ENCODE data around the gene PADI2. TPM values are rescaled to one million over a fixed set of nuclear protein-coding genes. Genes with fewer than 3 reads are reported as not detected.

The PADI2 gene
- total and polyA plus RNA-seq, 12 donors, result 0.20 to 0.88 (median 0.44) TPM; not detected in 2

DNA sequence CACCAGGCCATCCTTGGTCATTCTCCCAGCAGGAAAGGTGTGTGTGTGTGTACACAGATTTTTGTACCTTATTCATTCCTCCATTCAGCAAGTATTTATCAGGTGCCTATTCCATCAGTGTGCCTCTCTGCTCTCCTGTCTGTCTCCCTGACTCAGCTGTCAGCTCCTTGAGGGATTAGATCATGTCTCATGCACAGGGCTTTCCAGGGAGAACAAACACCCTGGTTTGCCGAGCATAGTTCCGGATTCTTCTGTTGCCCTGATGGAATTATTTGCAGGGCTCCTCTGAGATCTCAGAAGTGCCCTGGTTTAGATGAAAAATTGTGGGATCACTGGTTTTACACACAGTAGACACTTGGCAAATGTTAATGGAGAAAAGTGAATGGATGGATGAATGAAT lies 57.4 kb downstream of the PADI2 start:
- no peak overlapping the region for H3K27ac ChIP-seq
- H3K9me3 ChIP-seq (replicated peaks in 1 of 3), result no peaks in the 10 kb centered on the region
- intact Hi-C loops (cut with DNase I), result loop anchor here in 1 of 2 donors (5.0 kb wide), 1 partner anchor 275 kb away; no protein-coding TSS in a partner anchor
- DNase-seq, result no peak
- no peaks in the 10 kb centered on the region for H3K36me3 ChIP-seq (replicated peaks in 1 of 2)
- peaks cover 0 to 6% of the 10 kb centered on the region in 2 donors for H3K4me1 ChIP-seq (replicated peaks in 1 of 2)
- no peaks in the 10 kb centered on the region for H3K27me3 ChIP-seq
- TF ChIP-seq, protein P1, sequence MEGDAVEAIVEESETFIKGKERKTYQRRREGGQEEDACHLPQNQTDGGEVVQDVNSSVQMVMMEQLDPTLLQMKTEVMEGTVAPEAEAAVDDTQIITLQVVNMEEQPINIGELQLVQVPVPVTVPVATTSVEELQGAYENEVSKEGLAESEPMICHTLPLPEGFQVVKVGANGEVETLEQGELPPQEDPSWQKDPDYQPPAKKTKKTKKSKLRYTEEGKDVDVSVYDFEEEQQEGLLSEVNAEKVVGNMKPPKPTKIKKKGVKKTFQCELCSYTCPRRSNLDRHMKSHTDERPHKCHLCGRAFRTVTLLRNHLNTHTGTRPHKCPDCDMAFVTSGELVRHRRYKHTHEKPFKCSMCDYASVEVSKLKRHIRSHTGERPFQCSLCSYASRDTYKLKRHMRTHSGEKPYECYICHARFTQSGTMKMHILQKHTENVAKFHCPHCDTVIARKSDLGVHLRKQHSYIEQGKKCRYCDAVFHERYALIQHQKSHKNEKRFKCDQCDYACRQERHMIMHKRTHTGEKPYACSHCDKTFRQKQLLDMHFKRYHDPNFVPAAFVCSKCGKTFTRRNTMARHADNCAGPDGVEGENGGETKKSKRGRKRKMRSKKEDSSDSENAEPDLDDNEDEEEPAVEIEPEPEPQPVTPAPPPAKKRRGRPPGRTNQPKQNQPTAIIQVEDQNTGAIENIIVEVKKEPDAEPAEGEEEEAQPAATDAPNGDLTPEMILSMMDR (IDR thresholded peaks at IDR 0.05), result no peak
- 67 to 80% (median 69%) methylated on average over 2 of the region's 2 CpGs for WGBS, 4 donors
- no peak overlapping the region for H3K4me3 ChIP-seq

- Histone ChIP-seq H3K4me3 (no peak overlapping the region), H3K9me3 (replicated peaks in 1 of 3) (no peaks in the 10 kb centered on the region), H3K27ac (no peak overlapping the region), H3K27me3 (no peaks in the 10 kb centered on the region), H3K4me1 (replicated peaks in 1 of 2) (peaks cover 0 to 6% of the 10 kb centered on the region in 2 donors), H3K36me3 (replicated peaks in 1 of 2) (no peaks in the 10 kb centered on the region)
- intact Hi-C loops (cut with DNase I), result loop anchor here in 1 of 2 donors (5.0 kb wide), 1 partner anchor 276 kb away; no protein-coding TSS in a partner anchor
- no peak for TF ChIP-seq POLR2A (IDR thresholded peaks at IDR 0.05)
- TF ChIP-seq, protein P1 (IDR thresholded peaks at IDR 0.05), result no peak
- peak in 1 of 7 donors; percentile 40 for DNase-seq
- 53 to 62% (median 56%) methylated on average over 3 of the region's 3 CpGs for WGBS, 4 donors
These were observed 57.8 kb downstream of the PADI2 start for GRCh38 chr1:17061486-17061885.

DNA sequence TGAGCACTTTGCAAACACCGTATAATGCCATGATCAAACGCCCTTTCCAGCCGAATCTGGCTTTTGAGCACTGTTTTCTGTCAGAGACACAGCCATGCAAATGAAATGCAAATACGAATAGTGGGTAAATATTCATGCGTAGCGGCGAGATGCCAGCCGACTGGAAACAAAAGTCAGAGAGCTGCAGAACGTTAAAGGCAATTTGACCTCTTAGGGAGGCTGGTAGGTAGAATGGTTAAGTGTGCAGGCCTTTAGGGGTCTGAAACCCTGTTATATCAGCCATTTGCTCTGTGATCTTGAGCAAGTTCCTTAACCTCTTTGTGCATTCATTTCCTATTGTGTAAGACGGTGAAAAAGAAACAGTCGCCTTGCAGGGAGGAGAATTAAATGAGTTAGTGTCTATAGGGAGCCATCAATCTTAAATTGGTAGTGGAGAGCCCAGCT lies 58.9 kb downstream of the PADI2 start:
- Histone ChIP-seq H3K9me3 (replicated peaks in 1 of 3) (no peaks in the 10 kb centered on the region), H3K27ac (no peak overlapping the region), H3K4me3 (no peak overlapping the region), H3K36me3 (replicated peaks in 1 of 2) (no peaks in the 10 kb centered on the region), H3K4me1 (replicated peaks in 1 of 2) (peaks cover 0 to 6% of the 10 kb centered on the region in 2 donors), H3K27me3 (no peaks in the 10 kb centered on the region)
- DNase-seq, result no peak
- intact Hi-C loops (cut with DNase I), result loop anchor here in 1 of 2 donors (5.0 kb wide), 1 partner anchor 277 kb away; no protein-coding TSS in a partner anchor
- WGBS, 4 donors, result 52 to 61% (median 54%) methylated on average over 11 of the region's 11 CpGs
- TF ChIP-seq, protein P1 (IDR thresholded peaks at IDR 0.05), result no peak
- no peak for TF ChIP-seq POLR2A (IDR thresholded peaks at IDR 0.05)

DNA sequence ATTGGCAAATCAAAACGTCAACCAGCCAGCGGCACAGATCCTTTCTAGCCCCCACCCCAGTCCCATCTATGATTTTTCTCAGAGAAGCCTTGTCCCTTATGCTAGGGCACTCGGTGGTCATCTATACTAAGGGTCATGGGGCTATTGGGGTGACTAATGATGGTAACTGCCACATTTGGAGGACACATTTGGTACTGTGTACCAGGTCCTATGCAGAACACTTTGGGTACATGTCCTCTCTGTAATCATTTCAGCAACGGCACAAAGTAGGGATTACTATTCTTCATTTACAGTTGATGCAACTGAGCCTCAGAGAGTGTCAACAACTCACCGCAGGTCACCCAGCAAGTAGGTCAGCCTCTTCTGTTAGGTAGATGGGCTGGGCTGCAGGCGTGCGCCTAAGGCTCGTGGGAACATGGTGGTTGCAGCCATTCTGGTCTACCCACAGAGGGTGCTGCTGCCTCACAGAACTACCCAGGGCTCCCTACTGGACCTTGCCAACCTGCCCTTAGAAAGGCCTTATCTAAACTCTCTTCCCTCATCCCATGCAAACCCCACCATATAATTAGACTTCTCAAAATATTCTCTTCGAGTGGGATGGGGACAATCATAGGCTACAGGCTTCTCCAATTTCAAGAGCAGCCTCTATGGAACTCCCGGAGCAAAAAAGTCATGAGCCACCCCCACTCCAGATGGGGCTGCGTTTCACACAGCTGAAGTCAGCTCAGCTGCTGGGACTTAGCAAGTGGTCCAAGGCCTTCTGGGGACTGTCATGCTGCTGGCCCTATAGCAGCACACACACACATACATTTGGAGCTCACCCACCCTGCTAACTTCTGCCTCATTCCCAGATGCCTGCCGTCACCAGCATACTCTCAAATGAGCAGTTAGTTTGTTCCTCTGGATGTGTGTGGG lies 59.6 kb downstream of the PADI2 start:
- peak; percentile 68 to 86 (median 78) for DNase-seq
- WGBS, 4 donors, result 33 to 45% (median 35%) methylated on average over 9 to 12 of the region's 12 CpGs

More for the DNA sequence above, 59.6 kb downstream of the PADI2 start:
- H3K27me3 ChIP-seq, result no peaks in the 10 kb centered on the region
- H3K36me3 ChIP-seq (replicated peaks in 1 of 2), result no peaks in the 10 kb centered on the region
- no peak overlapping the region for H3K27ac ChIP-seq
- peaks cover 0 to 6% of the 10 kb centered on the region in 2 donors for H3K4me1 ChIP-seq (replicated peaks in 1 of 2)
- intact Hi-C loops (cut with DNase I), result loop anchor here (2.0 to 5.0 kb wide), 2 partner anchors 177 to 278 kb away; no protein-coding TSS in a partner anchor
- H3K4me3 ChIP-seq, result no peak overlapping the region
- H3K9me3 ChIP-seq (replicated peaks in 1 of 3), result no peaks in the 10 kb centered on the region
- no peak for TF ChIP-seq POLR2A (IDR thresholded peaks at IDR 0.05)
- TF ChIP-seq, protein P1 (IDR thresholded peaks at IDR 0.05), result peak; percentile 50 to 89 (median 74)
